Measurements from ENCODE around the gene FBXO48. TPM values are rescaled to one million over a fixed set of nuclear protein-coding genes. Genes with fewer than 3 reads are reported as not detected.
A peak's percentile ranks its signal among the peaks of the same experiment; 100 is the strongest.

The FBXO48 gene
- total and polyA plus RNA-seq, 8 donors: 1.5 to 3.2 (median 2.5) TPM

DNA sequence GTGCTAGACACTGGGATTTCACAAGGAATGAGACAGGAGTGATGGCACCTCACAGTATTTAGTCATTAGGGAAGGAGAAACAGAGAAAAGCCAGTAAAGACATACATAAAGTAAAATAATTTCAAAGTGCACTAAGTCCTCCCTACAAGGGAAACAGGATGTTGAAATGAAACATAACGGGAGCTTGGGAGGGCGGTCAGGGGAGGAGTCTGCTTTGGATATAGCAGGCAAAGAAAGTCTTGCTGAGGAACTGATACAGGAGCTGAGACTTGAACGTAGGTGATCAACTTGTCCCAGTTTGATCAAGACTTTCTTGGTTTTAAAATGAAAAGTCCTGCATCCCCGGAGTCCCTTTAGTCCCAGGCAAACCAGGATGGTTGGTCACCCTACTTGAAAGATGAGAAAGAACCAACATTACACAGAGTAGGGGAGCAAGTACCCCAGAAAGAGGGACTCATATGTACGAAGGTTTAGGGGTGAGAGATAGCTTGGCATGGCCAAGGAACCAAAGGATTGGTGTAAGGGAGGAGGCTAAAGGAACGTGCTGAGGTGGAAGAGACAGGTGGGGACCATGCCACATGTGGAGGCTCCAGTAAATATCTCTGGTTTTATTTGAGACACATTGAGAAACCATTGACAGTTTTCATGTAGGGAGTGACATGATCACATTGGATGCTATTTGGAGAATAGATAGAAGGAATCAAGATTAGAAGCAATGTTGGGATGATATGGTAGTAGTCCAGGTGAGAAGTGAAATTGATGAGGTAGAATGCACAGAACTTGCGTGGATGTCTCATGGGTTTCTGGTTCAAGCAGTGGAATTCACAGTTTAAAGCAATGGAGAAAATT is 28.4 kb downstream of the FBXO48 start:
- intact Hi-C loops (cut with DNase I): no loop called here
- peaks cover 14 to 20% of the 10 kb centered on the region in 2 donors for H3K4me1 ChIP-seq

DNA sequence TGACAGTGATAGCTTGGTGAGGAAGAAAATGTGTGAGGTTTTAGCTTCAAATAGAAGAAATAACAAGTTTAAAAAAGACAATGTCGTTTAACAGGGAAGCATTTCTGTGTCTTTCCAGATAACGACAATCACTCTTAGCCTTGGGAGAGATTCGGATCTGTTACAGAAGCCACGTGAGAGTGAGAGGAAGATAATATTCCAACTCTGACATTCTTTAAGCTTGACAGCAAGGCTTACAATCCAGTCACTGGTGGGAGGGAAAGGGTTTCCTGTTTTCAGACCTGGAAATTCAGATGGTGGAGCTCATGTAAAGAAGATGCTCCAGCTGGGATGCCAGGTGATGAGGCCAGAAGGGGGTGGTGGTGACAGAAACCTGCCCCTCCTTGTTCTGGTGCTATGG is 30.8 kb downstream of the FBXO48 start:
- TF ChIP-seq, protein P1, sequence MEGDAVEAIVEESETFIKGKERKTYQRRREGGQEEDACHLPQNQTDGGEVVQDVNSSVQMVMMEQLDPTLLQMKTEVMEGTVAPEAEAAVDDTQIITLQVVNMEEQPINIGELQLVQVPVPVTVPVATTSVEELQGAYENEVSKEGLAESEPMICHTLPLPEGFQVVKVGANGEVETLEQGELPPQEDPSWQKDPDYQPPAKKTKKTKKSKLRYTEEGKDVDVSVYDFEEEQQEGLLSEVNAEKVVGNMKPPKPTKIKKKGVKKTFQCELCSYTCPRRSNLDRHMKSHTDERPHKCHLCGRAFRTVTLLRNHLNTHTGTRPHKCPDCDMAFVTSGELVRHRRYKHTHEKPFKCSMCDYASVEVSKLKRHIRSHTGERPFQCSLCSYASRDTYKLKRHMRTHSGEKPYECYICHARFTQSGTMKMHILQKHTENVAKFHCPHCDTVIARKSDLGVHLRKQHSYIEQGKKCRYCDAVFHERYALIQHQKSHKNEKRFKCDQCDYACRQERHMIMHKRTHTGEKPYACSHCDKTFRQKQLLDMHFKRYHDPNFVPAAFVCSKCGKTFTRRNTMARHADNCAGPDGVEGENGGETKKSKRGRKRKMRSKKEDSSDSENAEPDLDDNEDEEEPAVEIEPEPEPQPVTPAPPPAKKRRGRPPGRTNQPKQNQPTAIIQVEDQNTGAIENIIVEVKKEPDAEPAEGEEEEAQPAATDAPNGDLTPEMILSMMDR (IDR thresholded peaks at IDR 0.05): no peak
- no peak for ATAC-seq
- intact Hi-C loops (cut with DNase I): no loop called here
- no peaks in the 10 kb centered on the region for H3K9me3 ChIP-seq
- H3K36me3 ChIP-seq: no peaks in the 10 kb centered on the region
- no peaks in the 10 kb centered on the region for H3K27me3 ChIP-seq
- peaks cover 10 to 13% of the 10 kb centered on the region in 2 donors for H3K4me1 ChIP-seq
- no peak for DNase-seq
- H3K4me3 ChIP-seq: no peak overlapping the region
- H3K27ac ChIP-seq: peak overlapping the region; percentile 7 to 60

More for the DNA sequence above, 28.4 kb downstream of the FBXO48 start:
- TF ChIP-seq, protein P1 (IDR thresholded peaks at IDR 0.05): no peak
- H3K27ac ChIP-seq: no peak overlapping the region
- no peak for ATAC-seq
- H3K36me3 ChIP-seq: no peaks in the 10 kb centered on the region
- no peak overlapping the region for H3K4me3 ChIP-seq
- no peak for DNase-seq
- no peaks in the 10 kb centered on the region for H3K27me3 ChIP-seq
- H3K9me3 ChIP-seq: no peaks in the 10 kb centered on the region

DNA sequence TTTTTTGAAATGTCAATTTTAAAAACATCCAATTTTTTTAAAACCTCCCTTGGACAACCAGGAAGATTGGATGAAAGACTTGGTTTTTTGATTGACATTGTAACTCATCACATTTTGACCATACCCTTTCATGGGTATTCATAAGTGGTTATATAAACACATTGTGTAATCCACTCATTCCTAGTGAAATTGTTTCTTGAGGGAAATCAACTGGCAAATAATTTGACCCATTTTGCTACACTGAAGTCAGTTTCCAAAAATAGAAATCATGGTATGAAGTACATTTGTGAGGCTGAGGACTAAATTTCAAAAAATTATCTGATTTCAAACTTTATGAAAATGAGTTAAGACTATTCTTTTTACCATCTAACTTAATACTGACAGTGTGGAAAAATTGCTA is 31.5 kb downstream of the FBXO48 start:
- ATAC-seq: peak; percentile 38
- TF ChIP-seq, protein P1 (IDR thresholded peaks at IDR 0.05): no peak
- Histone ChIP-seq H3K4me1 (peaks cover 6 to 10% of the 10 kb centered on the region in 2 donors), H3K4me3 (no peak overlapping the region), H3K27ac (peak overlapping the region in 1 of 2 donors; percentile 60), H3K27me3 (no peaks in the 10 kb centered on the region), H3K9me3 (no peaks in the 10 kb centered on the region), H3K36me3 (no peaks in the 10 kb centered on the region)
- DNase-seq: peak in 2 of 4 donors; percentile 32 to 33
- intact Hi-C loops (cut with DNase I): no loop called here

DNA sequence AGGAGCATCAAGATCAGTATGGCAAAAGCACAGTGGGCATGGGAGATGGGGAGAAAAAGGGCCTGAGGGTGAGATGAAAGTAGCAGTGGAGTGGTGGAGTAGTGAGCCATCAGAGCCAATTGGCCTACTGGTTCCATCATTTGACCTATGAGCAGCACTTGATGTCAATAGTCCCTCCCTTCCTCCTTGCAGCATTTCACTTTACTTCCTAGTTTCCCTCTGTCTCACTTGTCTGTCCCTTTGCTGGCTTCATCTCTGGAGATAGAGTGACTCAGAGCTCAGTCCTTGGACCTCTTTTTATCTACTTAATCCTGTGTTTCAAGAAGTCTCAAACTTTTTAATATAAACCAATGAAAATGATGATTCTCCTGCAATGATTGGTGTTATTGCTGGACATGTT is 32.1 kb downstream of the FBXO48 start:
- H3K27me3 ChIP-seq: no peaks in the 10 kb centered on the region
- no peak overlapping the region for H3K4me3 ChIP-seq
- H3K27ac ChIP-seq: no peak overlapping the region
- H3K4me1 ChIP-seq: peaks cover 5 to 10% of the 10 kb centered on the region in 2 donors
- H3K36me3 ChIP-seq: no peaks in the 10 kb centered on the region
- no peaks in the 10 kb centered on the region for H3K9me3 ChIP-seq
- DNase-seq (no peak), ATAC-seq (peak; percentile 47)
- intact Hi-C loops (cut with DNase I): no loop called here
- TF ChIP-seq, protein P1 (IDR thresholded peaks at IDR 0.05): no peak

All from left lung (tissue), 10 donors.